Measurements from ENCODE around the gene SBNO1.
"Not testable (repeated sequence)": the region's sequence is repeated elsewhere in the genome, so short reads cannot be mapped to it uniquely, and the experiment has no call there.

Gene SBNO1

GRCh38 chr12:123335490-123335889, 29.2 kb downstream of the SBNO1 start:
- TF ChIP-seq CTCF (conservative IDR thresholded peaks at IDR 0.05; ENCODE audit: low read depth, low read length) = no peak
- no peak for DNase-seq (ENCODE audit: low read depth)
- no peak overlapping the region for H3K4me3 ChIP-seq (ENCODE audit: low read depth, low read length)

- no peak for TF ChIP-seq CTCF (conservative IDR thresholded peaks at IDR 0.05; ENCODE audit: low read depth, low read length)
- no peak for DNase-seq (ENCODE audit: low read depth)
- H3K4me3 ChIP-seq (ENCODE audit: low read depth, low read length) = no peak overlapping the region
These were observed 34.8 kb downstream of the SBNO1 start for GRCh38 chr12:123329799-123330198.

GRCh38 chr12:123319826-123320225, 44.8 kb downstream of the SBNO1 start:
- DNase-seq (ENCODE audit: low read depth) = no peak
- no peak overlapping the region for H3K4me3 ChIP-seq (ENCODE audit: low read depth, low read length)
- no peak for TF ChIP-seq CTCF (conservative IDR thresholded peaks at IDR 0.05; ENCODE audit: low read depth, low read length)

GRCh38 chr12:123319273-123319672, 45.4 kb downstream of the SBNO1 start:
- no peak for TF ChIP-seq CTCF (conservative IDR thresholded peaks at IDR 0.05; ENCODE audit: low read depth, low read length)

GRCh38 chr12:123313046-123313445, 51.6 kb downstream of the SBNO1 start:
- not testable (repeated sequence) for DNase-seq (ENCODE audit: low read depth)

More at GRCh38 chr12:123319273-123319672, 45.4 kb downstream of the SBNO1 start:
- H3K4me3 ChIP-seq (ENCODE audit: low read depth, low read length) = no peak overlapping the region
- no peak for DNase-seq (ENCODE audit: low read depth)

GRCh38 chr12:123306200-123306599, 58.4 kb downstream of the SBNO1 start:
- TF ChIP-seq CTCF (conservative IDR thresholded peaks at IDR 0.05; ENCODE audit: low read depth, low read length) = no peak
- no peak for DNase-seq (ENCODE audit: low read depth)
- H3K4me3 ChIP-seq (ENCODE audit: low read depth, low read length) = no peak overlapping the region

More at GRCh38 chr12:123313046-123313445, 51.6 kb downstream of the SBNO1 start:
- H3K4me3 ChIP-seq (ENCODE audit: low read depth, low read length) = not testable (repeated sequence)

- no peak overlapping the region for H3K4me3 ChIP-seq (ENCODE audit: low read depth, low read length)
- no peak for TF ChIP-seq CTCF (conservative IDR thresholded peaks at IDR 0.05; ENCODE audit: low read depth, low read length)
- DNase-seq (ENCODE audit: low read depth) = no peak
These were observed 59.5 kb downstream of the SBNO1 start for GRCh38 chr12:123305136-123305535.
